IMR-90 (cell line): Measurements from ENCODE around the gene SPP1. TPM values are rescaled to one million over a fixed set of nuclear protein-coding genes. Genes with fewer than 3 reads are reported as not detected.
A peak's percentile ranks its signal among the peaks of the same experiment; 100 is the strongest.

ENCODE experiments used
- ATAC-seq: fragments of 200-7000 bp; cut with Tn5 transposase; 2 replicates; pipeline ENCODE4 v1.9.1; 2020; ENCODE audit warnings: low read depth, mild to moderate bottlenecking, moderate library complexity
- BruUV-seq: library from RNA; stranded (reverse); fragments of 400-500 nt; replicated peaks from 2 replicates; lab custom pipeline; 2021; lab: Mats Ljungman, UMichigan
- CTCF ChIA-PET: fragments of 300-600 bp; formaldehyde crosslinking; extraction: SDS; loops from one replicate; lab custom pipeline; 2021; ENCODE audit warnings: antibody characterized with exemption; lab: Yijun Ruan, JAX
- POLR2A ChIA-PET: fragments of 300-600 bp; sonication (Branson Sonifier 250); formaldehyde crosslinking; loops from one replicate; lab custom pipeline; 2022; ENCODE audit warnings: antibody characterized with exemption; ENCODE audit not compliant: unreplicated experiment; lab: Charles Lee
- DNase-seq: peaks from one replicate; pipeline ENCODE4 v3.0.0; 2013
- H2AFZ ChIP-seq: replicated peaks from 2 replicates; pipeline ENCODE3; 2013; ENCODE audit warnings: low read length, mild to moderate bottlenecking; ENCODE audit not compliant: poor library complexity
- H2AK5ac ChIP-seq: 2 replicates; pipeline ENCODE4 v1.6.1; 2013; ENCODE audit warnings: low read depth, low read length, inconsistent platforms
- H2AK9ac ChIP-seq: replicated peaks from 2 replicates; pipeline ENCODE3; 2013; ENCODE audit warnings: mild to moderate bottlenecking, low read depth, low read length, moderate library complexity; ENCODE audit not compliant: poor library complexity
- H2BK120ac ChIP-seq: 2 replicates; pipeline ENCODE4 v1.6.1; 2013; ENCODE audit warnings: low read depth, low read length, inconsistent platforms
- H2BK15ac ChIP-seq: 3 replicates; pipeline ENCODE4 v1.6.1; 2013; ENCODE audit warnings: low read depth, low read length, inconsistent platforms
- H2BK20ac ChIP-seq: 2 replicates; pipeline ENCODE4 v1.6.1; 2013; ENCODE audit warnings: low read depth, mild to moderate bottlenecking, inconsistent platforms, low read length, moderate library complexity
- H2BK5ac ChIP-seq: 2 replicates; pipeline ENCODE4 v1.6.1; 2013; ENCODE audit warnings: mild to moderate bottlenecking, low read depth, low read length, inconsistent platforms; ENCODE audit not compliant: poor library complexity, severe bottlenecking
- H3K14ac ChIP-seq: replicated peaks from 2 replicates; pipeline ENCODE4 v1.6.1; 2013; ENCODE audit warnings: low read depth, low read length, inconsistent platforms
- H3K18ac ChIP-seq: 2 replicates; pipeline ENCODE4 v1.6.1; 2013; ENCODE audit warnings: low read depth, low read length, control low read depth
- H3K23ac ChIP-seq: 2 replicates; pipeline ENCODE4 v1.6.1; 2013; ENCODE audit warnings: low read depth, low read length, inconsistent platforms
- H3K27ac ChIP-seq: 2 replicates; pipeline ENCODE4 v1.5.1; 2013; ENCODE audit warnings: mild to moderate bottlenecking, control low read depth, low read length; ENCODE audit not compliant: insufficient read depth
- H3K27me3 ChIP-seq: 2 replicates; pipeline ENCODE4 v1.6.1; 2013; ENCODE audit warnings: low read length; ENCODE audit not compliant: control insufficient read depth, insufficient read depth
- H3K36me3 ChIP-seq: 2 replicates; pipeline ENCODE4 v1.6.1; 2013; ENCODE audit warnings: low read length, mixed read lengths; ENCODE audit not compliant: control insufficient read depth, insufficient read depth
- H3K4ac ChIP-seq: 2 replicates; pipeline ENCODE4 v1.6.1; 2013; ENCODE audit warnings: low read depth, low read length, inconsistent platforms
- H3K4me1 ChIP-seq: 2 replicates; pipeline ENCODE4 v1.6.1; 2013; ENCODE audit warnings: low read length, mixed read lengths; ENCODE audit not compliant: control insufficient read depth, insufficient read depth
- H3K4me2 ChIP-seq: 2 replicates; pipeline ENCODE4 v1.6.1; 2013; ENCODE audit warnings: low read depth, mild to moderate bottlenecking, control low read depth, low read length, moderate library complexity
- H3K4me3 ChIP-seq: 2 replicates; pipeline ENCODE4 v1.5.1; 2013; ENCODE audit warnings: low read depth, mild to moderate bottlenecking, control low read depth, low read length, moderate library complexity; ENCODE audit not compliant: insufficient read depth
- H3K56ac ChIP-seq: 2 replicates; pipeline ENCODE4 v1.6.1; 2013; ENCODE audit warnings: low read length, inconsistent platforms; ENCODE audit not compliant: insufficient read depth; ENCODE audit errors: extremely low read depth
- H3K79me1 ChIP-seq, 2 experiments: 2 replicates each; pipeline ENCODE4 v1.6.1; 2013; ENCODE audit warnings: low read length in 2 of 2, inconsistent platforms in 1 of 2, low read depth in 1 of 2
- H3K9ac ChIP-seq: 2 replicates; pipeline ENCODE4 v1.6.1; 2013; ENCODE audit warnings: low read depth, low read length, control low read depth
- H3K9me1 ChIP-seq: 2 replicates; pipeline ENCODE4 v1.6.1; 2013; ENCODE audit warnings: low read length, inconsistent platforms; ENCODE audit not compliant: insufficient read depth
- H3K9me3 ChIP-seq: 2 replicates; pipeline ENCODE4 v1.6.1; 2013; ENCODE audit warnings: low read length; ENCODE audit not compliant: control insufficient read depth, insufficient read depth
- H4K20me1 ChIP-seq: 2 replicates; pipeline ENCODE4 v1.6.1; 2013; ENCODE audit warnings: low read length, inconsistent platforms; ENCODE audit not compliant: insufficient read depth
- H4K5ac ChIP-seq: 2 replicates; pipeline ENCODE4 v1.6.1; 2013; ENCODE audit warnings: mild to moderate bottlenecking, low read depth, low read length, control low read depth
- H4K8ac ChIP-seq, 2 experiments: 2 replicates each; pipeline ENCODE4 v1.6.1; 2013; ENCODE audit warnings: low read depth in 2 of 2, low read length in 2 of 2, control low read depth in 1 of 2, inconsistent platforms in 1 of 2
- H4K91ac ChIP-seq: 2 replicates; pipeline ENCODE4 v1.6.1; 2013; ENCODE audit warnings: low read depth, low read length, inconsistent platforms; ENCODE audit not compliant: insufficient read depth
- BHLHE40 ChIP-seq: fragments of 150-350 bp; IDR thresholded peaks from 2 replicates; pipeline ENCODE4 v1.6.1; 2016; ENCODE audit warnings: mild to moderate bottlenecking, low read depth, low read length
- CEBPB ChIP-seq: IDR thresholded peaks from 2 replicates; pipeline ENCODE4 v1.6.1; 2012; ENCODE audit warnings: low read depth, low read length, improper control_type of control experiment
- CHD1 ChIP-seq: IDR thresholded peaks from 2 replicates; pipeline ENCODE4 v1.6.1; 2012; ENCODE audit warnings: low read depth, low read length, improper control_type of control experiment
- FOS ChIP-seq: fragments of 150-350 bp; IDR thresholded peaks from 2 replicates; pipeline ENCODE4 v1.6.1; 2016; ENCODE audit warnings: low read depth, low read length
- MAFK ChIP-seq: IDR thresholded peaks from 2 replicates; pipeline ENCODE4 v1.6.1; 2012; ENCODE audit warnings: low read depth, low read length, improper control_type of control experiment
- MAZ ChIP-seq: IDR thresholded peaks from 2 replicates; pipeline ENCODE4 v1.6.1; 2012; ENCODE audit warnings: low read depth, mild to moderate bottlenecking, low read length, improper control_type of control experiment, moderate library complexity, borderline replicate concordance
- MXI1 ChIP-seq: IDR thresholded peaks from 2 replicates; pipeline ENCODE4 v1.6.1; 2012; ENCODE audit warnings: low read depth, mild to moderate bottlenecking, low read length, moderate library complexity, borderline replicate concordance
- NFE2L2 ChIP-seq: fragments of 150-350 bp; IDR thresholded peaks from 2 replicates; pipeline ENCODE4 v1.6.1; 2016; ENCODE audit warnings: low read depth, mild to moderate bottlenecking, low read length
- POLR2A ChIP-seq: IDR thresholded peaks from 2 replicates; pipeline ENCODE4 v1.6.1; 2012; ENCODE audit warnings: mild to moderate bottlenecking, low read depth, low read length
- RAD21 ChIP-seq: IDR thresholded peaks from 2 replicates; pipeline ENCODE4 v1.6.1; 2012; ENCODE audit warnings: low read length, improper control_type of control experiment
- RCOR1 ChIP-seq: IDR thresholded peaks from 2 replicates; pipeline ENCODE4 v1.6.1; 2012; ENCODE audit warnings: mild to moderate bottlenecking, low read length, improper control_type of control experiment; ENCODE audit not compliant: insufficient replicate concordance
- RFX5 ChIP-seq: IDR thresholded peaks from 2 replicates; pipeline ENCODE4 v1.8.0; 2012; ENCODE audit warnings: low read depth, mild to moderate bottlenecking, low read length, moderate library complexity
- SMC3 ChIP-seq: fragments of 150-350 bp; IDR thresholded peaks from 2 replicates; pipeline ENCODE4 v1.6.1; 2016; ENCODE audit warnings: low read depth, mild to moderate bottlenecking, antibody characterized with exemption, low read length, moderate library complexity
- dilution Hi-C: fragments of 300-500 bp; cut with HindIII; formaldehyde crosslinking; loops from one replicate; pipeline ENCODE4 v1.14.3; 2018; ENCODE audit warnings: low sequenced_read_pairs; ENCODE audit not compliant: unreplicated experiment
- in situ Hi-C: fragments of 300-500 bp; cut with MboI; formaldehyde crosslinking; loops from 3 replicates; pipeline ENCODE4 v1.14.3; 2019; ENCODE audit warnings: low sequenced_read_pairs, inconsistent platforms, mixed read lengths
- intact Hi-C: fragments of 100-400 bp; cut with micrococcal nuclease; formaldehyde crosslinking; loops from 2 replicates; pipeline ENCODE4 v1.10.0; 2022
- polyA plus RNA-seq, 3 experiments: library from polyadenylated mRNA; depleted of rRNA; stranded (reverse); fragments of >200 nt; gene quantifications; 2 replicates each; pipeline ENCODE4 v1.2.3, GENCODE V29; 2012; ENCODE audit warnings: low replicate concordance in 1 of 3
- total RNA-seq: library from RNA; depleted of rRNA; stranded (reverse); fragments of >200 nt; gene quantifications from 2 replicates; pipeline ENCODE4 v1.2.3, GENCODE V29; 2012
- TF ChIP-seq, protein P1 (sequence below): fragments of 150-350 bp; IDR thresholded peaks from 2 replicates; pipeline ENCODE4 v1.6.1; 2016; ENCODE audit warnings: low read depth, mild to moderate bottlenecking, low read length, moderate library complexity, borderline replicate concordance
- TF ChIP-seq, protein P2 (sequence below): conservative IDR thresholded peaks from 2 replicates; pipeline ENCODE4 v1.5.1; 2012; ENCODE audit warnings: mild to moderate bottlenecking, low read depth, low read length, improper control_type of control experiment
- TF ChIP-seq, protein P3 (sequence below): fragments of 150-350 bp; IDR thresholded peaks from 2 replicates; pipeline ENCODE4 v1.6.1; 2017; ENCODE audit warnings: mild to moderate bottlenecking, antibody characterized with exemption, low read length, low read depth

The SPP1 gene
- total and polyA plus RNA-seq, 2 of the 4 experiments (the other 2 are of a cell fraction) = 0.18 to 0.50 TPM

DNA sequence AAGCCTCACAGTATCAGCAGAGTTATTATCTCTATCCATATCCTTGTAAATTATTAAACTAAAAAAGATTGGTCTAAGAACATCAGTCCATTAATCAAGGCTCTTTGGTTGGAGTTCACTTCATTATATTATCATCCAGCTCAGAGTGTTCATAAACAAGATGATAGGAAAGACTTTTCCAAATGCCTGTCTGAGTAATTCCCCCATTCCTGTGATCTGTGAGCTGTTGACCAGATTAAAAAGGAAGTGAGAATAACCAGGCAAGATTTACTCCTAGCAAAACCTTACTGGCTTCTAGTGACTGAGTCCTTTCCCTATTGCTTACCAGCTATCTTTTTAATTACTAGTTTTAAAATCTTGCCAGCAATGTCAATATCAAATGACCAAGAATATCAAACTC lies 46.8 kb downstream of the SPP1 start:
- CTCF ChIA-PET = interaction anchor here (1.1 kb wide), 1 partner anchor 189 kb away, joined by 4 read pairs; no protein-coding TSS in a partner anchor
- ATAC-seq = no peak
- H3K36me3 ChIP-seq = peaks cover 11% of the 10 kb centered on the region

More for the DNA sequence above, 46.8 kb downstream of the SPP1 start:
- no peak overlapping the region for H4K91ac ChIP-seq
- H3K27ac ChIP-seq = no peak overlapping the region
- H2BK15ac ChIP-seq = no peak overlapping the region
- H3K9me3 ChIP-seq = peaks cover 5% of the 10 kb centered on the region; the same call in 1 of the 2 replicates
- intact Hi-C loops (no loop called here), in situ Hi-C loops (no loop called here), dilution Hi-C loops (no loop called here)
- no peak overlapping the region for H4K5ac ChIP-seq
- no TSS peak for BruUV-seq
- H3K9ac ChIP-seq = no peak overlapping the region
- H2BK120ac ChIP-seq = no peak overlapping the region
- no peak overlapping the region for H2AK5ac ChIP-seq
- H3K4me3 ChIP-seq = no peak overlapping the region
- H3K4ac ChIP-seq = no peak overlapping the region
- POLR2A ChIA-PET = no interaction called here
- TF ChIP-seq, protein P1, sequence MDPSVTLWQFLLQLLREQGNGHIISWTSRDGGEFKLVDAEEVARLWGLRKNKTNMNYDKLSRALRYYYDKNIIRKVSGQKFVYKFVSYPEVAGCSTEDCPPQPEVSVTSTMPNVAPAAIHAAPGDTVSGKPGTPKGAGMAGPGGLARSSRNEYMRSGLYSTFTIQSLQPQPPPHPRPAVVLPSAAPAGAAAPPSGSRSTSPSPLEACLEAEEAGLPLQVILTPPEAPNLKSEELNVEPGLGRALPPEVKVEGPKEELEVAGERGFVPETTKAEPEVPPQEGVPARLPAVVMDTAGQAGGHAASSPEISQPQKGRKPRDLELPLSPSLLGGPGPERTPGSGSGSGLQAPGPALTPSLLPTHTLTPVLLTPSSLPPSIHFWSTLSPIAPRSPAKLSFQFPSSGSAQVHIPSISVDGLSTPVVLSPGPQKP = no peak
- TF ChIP-seq MAZ (no peak), RFX5 (no peak), MAFK (no peak), RAD21 (no peak), POLR2A (no peak), MXI1 (no peak), FOS (no peak), RCOR1 (no peak), NFE2L2 (no peak), SMC3 (no peak), BHLHE40 (no peak), CEBPB (no peak), CHD1 (no peak)
- TF ChIP-seq, protein P2, sequence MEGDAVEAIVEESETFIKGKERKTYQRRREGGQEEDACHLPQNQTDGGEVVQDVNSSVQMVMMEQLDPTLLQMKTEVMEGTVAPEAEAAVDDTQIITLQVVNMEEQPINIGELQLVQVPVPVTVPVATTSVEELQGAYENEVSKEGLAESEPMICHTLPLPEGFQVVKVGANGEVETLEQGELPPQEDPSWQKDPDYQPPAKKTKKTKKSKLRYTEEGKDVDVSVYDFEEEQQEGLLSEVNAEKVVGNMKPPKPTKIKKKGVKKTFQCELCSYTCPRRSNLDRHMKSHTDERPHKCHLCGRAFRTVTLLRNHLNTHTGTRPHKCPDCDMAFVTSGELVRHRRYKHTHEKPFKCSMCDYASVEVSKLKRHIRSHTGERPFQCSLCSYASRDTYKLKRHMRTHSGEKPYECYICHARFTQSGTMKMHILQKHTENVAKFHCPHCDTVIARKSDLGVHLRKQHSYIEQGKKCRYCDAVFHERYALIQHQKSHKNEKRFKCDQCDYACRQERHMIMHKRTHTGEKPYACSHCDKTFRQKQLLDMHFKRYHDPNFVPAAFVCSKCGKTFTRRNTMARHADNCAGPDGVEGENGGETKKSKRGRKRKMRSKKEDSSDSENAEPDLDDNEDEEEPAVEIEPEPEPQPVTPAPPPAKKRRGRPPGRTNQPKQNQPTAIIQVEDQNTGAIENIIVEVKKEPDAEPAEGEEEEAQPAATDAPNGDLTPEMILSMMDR = no peak
- TF ChIP-seq, protein P3, sequence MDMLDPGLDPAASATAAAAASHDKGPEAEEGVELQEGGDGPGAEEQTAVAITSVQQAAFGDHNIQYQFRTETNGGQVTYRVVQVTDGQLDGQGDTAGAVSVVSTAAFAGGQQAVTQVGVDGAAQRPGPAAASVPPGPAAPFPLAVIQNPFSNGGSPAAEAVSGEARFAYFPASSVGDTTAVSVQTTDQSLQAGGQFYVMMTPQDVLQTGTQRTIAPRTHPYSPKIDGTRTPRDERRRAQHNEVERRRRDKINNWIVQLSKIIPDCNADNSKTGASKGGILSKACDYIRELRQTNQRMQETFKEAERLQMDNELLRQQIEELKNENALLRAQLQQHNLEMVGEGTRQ = no peak
- no peak overlapping the region for H2AFZ ChIP-seq
- no peak overlapping the region for H3K56ac ChIP-seq
- peak overlapping the region; percentile 12 for H2BK5ac ChIP-seq
- H4K8ac ChIP-seq = no peak overlapping the region
- H3K14ac ChIP-seq = no peak overlapping the region
- H4K20me1 ChIP-seq = peaks cover 6% of the 10 kb centered on the region; the same call in 1 of the 2 replicates
- no peak overlapping the region for H2BK20ac ChIP-seq
- H3K9me1 ChIP-seq = peaks cover 4% of the 10 kb centered on the region
- no peak overlapping the region for H3K4me2 ChIP-seq
- H3K4me1 ChIP-seq = peaks cover 10% of the 10 kb centered on the region
- H2AK9ac ChIP-seq = no peak overlapping the region
- H3K27me3 ChIP-seq = no peaks in the 10 kb centered on the region
- no peak overlapping the region for H3K23ac ChIP-seq
- peaks cover 43 to 66% of the 10 kb centered on the region in 2 experiments for H3K79me1 ChIP-seq
- no peak for DNase-seq
- H3K18ac ChIP-seq = no peak overlapping the region
